HFF-Myc (cell line): Measurements from ENCODE around the gene AMD1.
"Not testable (repeated sequence)": the region's sequence is repeated elsewhere in the genome, so short reads cannot be mapped to it uniquely, and the experiment has no call there.

Experiments used
- DNase-seq: peaks from one replicate; pipeline ENCODE4 v3.0.0-alpha.2; 2011; ENCODE audit warnings: low read depth; ENCODE audit errors: extremely low read depth
- H3K4me3 ChIP-seq: replicated peaks from 2 replicates; pipeline ENCODE4 v1.5.1; 2011; ENCODE audit warnings: low read depth, mild to moderate bottlenecking, control low read depth, low read length
- TF ChIP-seq, protein P1 (sequence below): IDR thresholded peaks from 2 replicates; pipeline ENCODE4 v1.5.1; 2012; ENCODE audit warnings: mild to moderate bottlenecking, low read depth, low read length, control low read depth; ENCODE audit errors: missing control alignments

AMD1 gene

DNA sequence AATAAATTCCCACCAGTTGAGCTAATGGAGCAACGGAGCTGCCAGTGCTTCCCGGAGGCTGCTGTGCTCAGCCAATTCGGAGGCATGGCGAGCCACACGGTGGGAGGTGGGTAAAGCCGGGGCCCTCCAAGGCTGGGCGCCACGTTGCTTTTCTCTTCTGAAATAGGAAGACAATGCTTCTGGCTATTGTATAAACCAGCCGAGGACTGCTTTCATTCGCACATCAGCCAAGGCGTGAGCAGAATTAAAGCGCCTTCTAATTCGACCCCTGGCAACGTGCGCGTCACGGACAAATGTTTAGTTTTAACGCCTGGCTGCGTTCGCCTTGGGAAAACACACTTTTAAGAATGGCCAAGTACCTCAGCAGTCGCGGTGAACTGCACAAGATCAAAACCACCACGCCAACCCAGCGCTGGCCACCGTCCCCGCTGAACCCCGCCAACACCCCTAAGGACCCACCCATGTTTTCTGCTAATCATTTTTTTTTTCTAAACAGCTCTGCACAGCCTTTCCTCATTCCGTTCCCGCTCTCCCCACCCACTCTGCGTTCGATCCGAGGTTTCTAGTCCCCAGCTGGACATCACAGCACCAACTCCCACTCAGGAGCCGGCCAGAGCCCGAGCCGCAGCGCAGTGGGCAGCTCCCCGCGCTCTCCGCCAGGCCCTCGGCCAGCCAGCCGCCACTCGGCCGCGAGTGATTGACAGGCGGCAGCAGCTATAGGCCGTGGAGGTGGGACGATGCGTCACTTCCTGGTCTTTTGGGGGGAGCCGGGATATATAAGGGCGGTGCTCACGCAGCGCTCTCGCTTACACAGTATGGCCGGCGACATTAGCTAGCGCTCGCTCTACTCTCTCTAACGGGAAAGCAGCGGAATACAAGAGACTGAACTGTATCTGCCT lies at the start of gene AMD1:
AMD1 (plus strand) TSS at position 805 of the 899 bp plus-strand sequence. CDS start 321 bp downstream, outside the sequence.
- TF ChIP-seq, protein P1, sequence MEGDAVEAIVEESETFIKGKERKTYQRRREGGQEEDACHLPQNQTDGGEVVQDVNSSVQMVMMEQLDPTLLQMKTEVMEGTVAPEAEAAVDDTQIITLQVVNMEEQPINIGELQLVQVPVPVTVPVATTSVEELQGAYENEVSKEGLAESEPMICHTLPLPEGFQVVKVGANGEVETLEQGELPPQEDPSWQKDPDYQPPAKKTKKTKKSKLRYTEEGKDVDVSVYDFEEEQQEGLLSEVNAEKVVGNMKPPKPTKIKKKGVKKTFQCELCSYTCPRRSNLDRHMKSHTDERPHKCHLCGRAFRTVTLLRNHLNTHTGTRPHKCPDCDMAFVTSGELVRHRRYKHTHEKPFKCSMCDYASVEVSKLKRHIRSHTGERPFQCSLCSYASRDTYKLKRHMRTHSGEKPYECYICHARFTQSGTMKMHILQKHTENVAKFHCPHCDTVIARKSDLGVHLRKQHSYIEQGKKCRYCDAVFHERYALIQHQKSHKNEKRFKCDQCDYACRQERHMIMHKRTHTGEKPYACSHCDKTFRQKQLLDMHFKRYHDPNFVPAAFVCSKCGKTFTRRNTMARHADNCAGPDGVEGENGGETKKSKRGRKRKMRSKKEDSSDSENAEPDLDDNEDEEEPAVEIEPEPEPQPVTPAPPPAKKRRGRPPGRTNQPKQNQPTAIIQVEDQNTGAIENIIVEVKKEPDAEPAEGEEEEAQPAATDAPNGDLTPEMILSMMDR: no peak
- peak; percentile 93 for DNase-seq
- peak within 1 kb of the TSS; percentile 79 for H3K4me3 ChIP-seq

DNA sequence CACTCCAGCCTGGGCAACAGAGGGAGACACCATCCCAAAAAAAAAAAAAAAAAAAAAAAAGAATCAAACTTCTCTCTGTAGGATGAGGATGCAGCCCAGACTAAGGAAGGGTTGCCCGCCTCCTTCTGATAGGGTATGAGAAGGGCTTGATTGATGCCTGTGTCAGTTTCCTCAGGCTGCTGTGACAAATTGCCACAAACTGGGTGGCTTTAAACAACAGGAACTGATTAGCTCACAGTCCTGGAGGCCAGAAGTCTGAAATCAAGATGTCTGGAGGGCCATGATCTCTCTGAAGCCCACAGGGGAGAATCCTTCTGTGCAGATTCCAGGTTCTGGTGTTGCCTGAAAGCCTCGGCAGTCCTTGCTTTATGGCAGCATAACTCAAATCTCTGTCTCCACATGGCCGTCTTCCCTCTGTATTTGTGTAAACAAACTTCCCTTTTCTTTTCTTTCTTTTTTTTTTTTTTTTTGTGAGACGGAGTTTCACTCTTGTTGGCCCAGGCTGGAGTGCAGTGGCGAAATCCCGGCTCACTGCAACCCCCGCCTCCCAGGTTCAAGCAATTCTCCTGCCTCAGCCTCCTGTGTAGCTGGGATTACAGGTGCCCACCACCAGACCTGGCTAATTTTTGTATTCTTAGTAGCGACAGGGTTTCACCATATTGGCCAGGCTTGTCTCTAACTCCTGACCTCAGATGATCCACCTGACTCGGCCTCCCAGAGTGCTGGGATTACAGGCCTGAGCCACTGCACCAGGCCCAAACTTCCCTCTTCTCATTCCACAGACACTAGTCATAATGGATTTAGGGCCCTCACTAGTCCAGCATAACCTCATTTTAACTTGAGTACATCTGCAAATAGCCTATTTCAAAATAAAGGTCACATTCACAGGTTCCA lies 48.1 kb upstream of the AMD1 start:
- H3K4me3 ChIP-seq: no peak overlapping the region
- TF ChIP-seq, protein P1: no peak
- no peak for DNase-seq

DNA sequence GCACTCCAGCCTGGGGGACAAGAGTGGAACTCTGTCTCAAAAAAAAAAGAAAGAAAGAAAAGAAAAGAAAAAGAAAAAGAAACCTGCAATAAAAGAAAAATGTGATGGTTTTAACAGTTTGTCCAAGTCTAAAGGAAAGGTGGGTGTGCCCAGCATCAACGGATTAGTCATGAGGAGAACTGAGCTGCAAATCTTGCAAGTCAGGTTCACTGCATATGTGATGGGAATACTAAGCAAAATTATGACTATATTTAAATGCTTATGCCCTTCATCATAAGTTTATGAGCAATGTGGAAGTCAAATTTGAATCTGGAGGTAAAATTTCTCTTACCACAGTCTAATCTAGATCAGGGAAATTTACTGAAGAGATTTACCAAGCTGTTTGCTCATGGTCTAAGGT lies 46.2 kb upstream of the AMD1 start:
- TF ChIP-seq, protein P1: no peak
- no peak for DNase-seq
- no peak overlapping the region for H3K4me3 ChIP-seq

DNA sequence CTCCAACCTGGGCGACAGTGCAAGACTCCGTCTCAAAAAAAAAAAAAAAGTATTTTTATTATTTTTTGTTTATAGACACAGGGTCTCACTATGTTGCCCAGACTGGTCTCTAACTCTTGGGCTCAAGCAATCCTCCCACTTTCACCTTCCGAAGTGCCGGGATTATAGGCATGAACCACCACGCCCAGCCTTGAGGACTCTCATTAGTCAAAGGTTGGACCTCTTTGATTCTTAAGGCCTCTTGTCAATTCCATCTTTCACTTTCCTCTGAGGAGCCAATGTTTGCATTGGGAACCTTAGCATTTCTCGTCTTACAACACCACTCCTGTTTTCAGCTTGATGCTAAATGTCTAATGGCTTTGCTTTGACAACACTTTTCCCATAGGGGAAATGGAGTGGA lies 43.2 kb upstream of the AMD1 start:
- TF ChIP-seq, protein P1: no peak
- no peak for DNase-seq

DNA sequence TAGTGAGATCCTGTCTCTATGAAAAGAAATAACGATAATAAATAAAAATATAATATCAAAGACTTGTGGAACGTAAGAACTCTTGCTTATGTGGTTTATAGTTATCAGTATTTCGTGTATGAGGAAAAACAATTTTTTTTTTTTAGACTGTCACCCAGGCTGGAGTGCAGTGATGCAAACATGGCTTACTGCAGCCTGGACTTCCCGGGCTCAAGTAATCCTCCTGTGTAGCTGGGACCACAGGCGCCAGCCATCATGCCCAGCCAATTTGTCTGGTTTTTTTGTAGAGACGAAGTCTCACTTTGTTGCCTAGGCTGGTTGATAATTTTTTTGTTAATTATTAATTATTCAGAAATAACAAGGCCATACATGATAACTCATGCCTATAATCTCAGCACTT lies 40.8 kb upstream of the AMD1 start:
- DNase-seq: no peak
- H3K4me3 ChIP-seq: no peak overlapping the region
- TF ChIP-seq, protein P1: no peak

More for the DNA sequence above, 43.2 kb upstream of the AMD1 start:
- no peak overlapping the region for H3K4me3 ChIP-seq

DNA sequence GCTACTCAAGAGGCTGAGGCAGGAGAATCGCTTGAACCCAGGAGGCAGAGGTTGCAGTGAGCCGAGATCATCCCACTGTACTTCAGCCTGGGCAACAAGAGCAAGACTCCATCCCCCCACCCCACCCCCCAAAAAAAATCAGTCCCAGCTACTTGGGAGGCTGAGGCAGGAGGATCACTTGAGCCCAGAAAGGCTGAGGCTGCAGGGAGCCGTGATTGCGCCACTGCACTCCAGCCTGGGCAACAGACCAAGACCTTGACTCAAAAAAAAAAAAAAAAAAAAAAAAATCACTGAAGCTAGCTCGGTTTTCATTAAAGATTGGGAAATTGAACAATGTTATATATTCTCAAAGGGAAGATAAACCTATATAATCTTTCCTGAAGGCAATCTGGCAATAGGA lies 38.8 kb upstream of the AMD1 start:
- not testable (repeated sequence) for H3K4me3 ChIP-seq, DNase-seq

DNA sequence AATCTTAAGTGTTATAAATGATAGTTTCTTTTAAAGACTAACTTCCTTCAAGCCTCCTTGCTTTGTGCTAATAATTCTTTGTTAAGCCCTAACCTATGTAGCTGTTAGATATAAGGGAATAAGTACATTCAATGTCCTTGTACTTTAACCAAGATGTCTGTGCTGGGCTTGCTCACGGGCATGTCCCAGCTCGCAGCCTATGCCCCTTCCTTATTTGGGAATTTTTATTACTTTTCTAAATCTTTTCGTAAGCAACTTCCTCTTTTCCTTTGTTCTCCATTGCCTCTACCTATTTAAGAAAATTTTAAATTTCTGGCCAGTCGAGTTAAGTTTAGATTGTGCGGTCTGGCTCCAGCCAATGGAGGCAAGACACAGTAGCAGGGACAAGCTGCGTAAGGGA lies 33.3 kb upstream of the AMD1 start:
- no peak for DNase-seq
- TF ChIP-seq, protein P1: no peak
- no peak overlapping the region for H3K4me3 ChIP-seq
